C4-2B (cell line): ENCODE data around the gene FNIP2.

Experiments
- ZFX ChIP-seq: fragments of 450-650 bp; IDR thresholded peaks from 2 replicates; pipeline ENCODE4 v1.6.1; 2017
- TF ChIP-seq, protein P1 (sequence below): fragments of 450-650 bp; conservative IDR thresholded peaks from 2 replicates; pipeline ENCODE4 v1.5.1; 2017; ENCODE audit warnings: mild to moderate bottlenecking

DNA sequence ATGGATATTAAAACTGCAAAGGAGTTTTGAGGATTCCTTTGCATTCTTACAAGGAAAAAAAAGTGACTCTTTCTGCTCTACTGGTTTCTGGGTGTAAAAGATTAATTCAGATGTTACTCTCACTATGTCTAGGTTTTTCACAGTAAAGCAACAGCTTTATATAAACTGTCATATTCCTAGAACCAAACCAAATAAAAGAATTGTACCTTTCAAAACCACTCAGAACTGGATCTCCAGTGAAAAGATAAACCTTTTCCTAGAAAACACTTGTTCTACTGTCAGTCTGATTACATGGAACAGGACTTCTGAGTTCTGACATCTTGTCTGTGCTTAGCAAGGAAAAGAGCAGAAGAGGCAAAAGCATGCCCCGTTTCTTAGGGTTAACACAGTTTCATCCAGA is 40.6 kb upstream of the FNIP2 start:
- TF ChIP-seq, protein P1, sequence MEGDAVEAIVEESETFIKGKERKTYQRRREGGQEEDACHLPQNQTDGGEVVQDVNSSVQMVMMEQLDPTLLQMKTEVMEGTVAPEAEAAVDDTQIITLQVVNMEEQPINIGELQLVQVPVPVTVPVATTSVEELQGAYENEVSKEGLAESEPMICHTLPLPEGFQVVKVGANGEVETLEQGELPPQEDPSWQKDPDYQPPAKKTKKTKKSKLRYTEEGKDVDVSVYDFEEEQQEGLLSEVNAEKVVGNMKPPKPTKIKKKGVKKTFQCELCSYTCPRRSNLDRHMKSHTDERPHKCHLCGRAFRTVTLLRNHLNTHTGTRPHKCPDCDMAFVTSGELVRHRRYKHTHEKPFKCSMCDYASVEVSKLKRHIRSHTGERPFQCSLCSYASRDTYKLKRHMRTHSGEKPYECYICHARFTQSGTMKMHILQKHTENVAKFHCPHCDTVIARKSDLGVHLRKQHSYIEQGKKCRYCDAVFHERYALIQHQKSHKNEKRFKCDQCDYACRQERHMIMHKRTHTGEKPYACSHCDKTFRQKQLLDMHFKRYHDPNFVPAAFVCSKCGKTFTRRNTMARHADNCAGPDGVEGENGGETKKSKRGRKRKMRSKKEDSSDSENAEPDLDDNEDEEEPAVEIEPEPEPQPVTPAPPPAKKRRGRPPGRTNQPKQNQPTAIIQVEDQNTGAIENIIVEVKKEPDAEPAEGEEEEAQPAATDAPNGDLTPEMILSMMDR: no peak
- TF ChIP-seq ZFX: no peak
